Trophoblast cell (in vitro differentiated cells and primary cell): ENCODE measurements around the gene RASA3.

Experiments
- DNase-seq, 2 donors: peaks; one replicate each; pipeline ENCODE4 v3.0.0-alpha.2; 2016
- H2AFZ ChIP-seq: 2 replicates; pipeline ENCODE4 v1.6.1; 2013; ENCODE audit warnings: low read length, moderate library complexity, mild to moderate bottlenecking; ENCODE audit not compliant: insufficient read depth, poor library complexity
- H2AK5ac ChIP-seq: 2 replicates; pipeline ENCODE4 v1.6.1; 2013; ENCODE audit warnings: mild to moderate bottlenecking, low read length
- H2BK120ac ChIP-seq: 2 replicates; pipeline ENCODE4 v1.6.1; 2013; ENCODE audit warnings: low read length, mild to moderate bottlenecking, moderate library complexity; ENCODE audit not compliant: insufficient read depth, poor library complexity
- H2BK12ac ChIP-seq: 2 replicates; pipeline ENCODE4 v1.6.1; 2013; ENCODE audit warnings: mild to moderate bottlenecking, low read length, moderate library complexity
- H2BK5ac ChIP-seq: 2 replicates; pipeline ENCODE4 v1.6.1; 2013; ENCODE audit warnings: low read length, low read depth, moderate library complexity, mild to moderate bottlenecking; ENCODE audit not compliant: poor library complexity
- H3K14ac ChIP-seq: 2 replicates; pipeline ENCODE4 v1.6.1; 2013; ENCODE audit warnings: mild to moderate bottlenecking, low read length
- H3K18ac ChIP-seq: 2 replicates; pipeline ENCODE4 v1.6.1; 2013; ENCODE audit warnings: mild to moderate bottlenecking, low read length
- H3K23ac ChIP-seq: 2 replicates; pipeline ENCODE4 v1.6.1; 2013; ENCODE audit warnings: low read length
- H3K27ac ChIP-seq: 2 replicates; pipeline ENCODE4 v1.5.1; 2013; ENCODE audit warnings: low read depth, mild to moderate bottlenecking, inconsistent platforms, low read length, moderate library complexity
- H3K27me3 ChIP-seq: 2 replicates; pipeline ENCODE4 v1.6.1; 2013; ENCODE audit warnings: inconsistent platforms, mild to moderate bottlenecking, low read length, moderate library complexity; ENCODE audit not compliant: insufficient read depth
- H3K36me3 ChIP-seq, 2 experiments: 1 replicate in 1 of 2; 2 replicates in 1 of 2; pipeline ENCODE4 v1.6.1; 2013; ENCODE audit warnings: low read length in 2 of 2, mild to moderate bottlenecking in 2 of 2, moderate library complexity in 1 of 2; ENCODE audit not compliant: insufficient read depth in 2 of 2, control insufficient read depth in 1 of 2
- H3K4ac ChIP-seq: 2 replicates; pipeline ENCODE4 v1.6.1; 2013; ENCODE audit warnings: low read depth, mild to moderate bottlenecking, low read length, moderate library complexity
- H3K4me1 ChIP-seq, 2 experiments: 1 replicate in 1 of 2; 2 replicates in 1 of 2; pipeline ENCODE4 v1.6.1; 2013; ENCODE audit warnings: low read length in 2 of 2, mild to moderate bottlenecking in 2 of 2, moderate library complexity in 1 of 2; ENCODE audit not compliant: insufficient read depth in 2 of 2, control insufficient read depth in 1 of 2
- H3K4me2 ChIP-seq: 2 replicates; pipeline ENCODE4 v1.6.1; 2013; ENCODE audit warnings: inconsistent platforms, mild to moderate bottlenecking, low read length, moderate library complexity
- H3K4me3 ChIP-seq: 2 replicates; pipeline ENCODE4 v1.5.1; 2013; ENCODE audit warnings: mild to moderate bottlenecking, low read depth, low read length, inconsistent platforms
- H3K79me1 ChIP-seq: one replicate; pipeline ENCODE4 v1.6.1; 2013; ENCODE audit warnings: low read length
- H3K79me2 ChIP-seq: 2 replicates; pipeline ENCODE4 v1.6.1; 2013; ENCODE audit warnings: low read length, mild to moderate bottlenecking; ENCODE audit not compliant: control insufficient read depth, insufficient read depth, poor library complexity
- H3K9ac ChIP-seq: 2 replicates; pipeline ENCODE4 v1.6.1; 2013; ENCODE audit warnings: mild to moderate bottlenecking, low read length
- H3K9me3 ChIP-seq: 2 replicates; pipeline ENCODE4 v1.6.1; 2013; ENCODE audit warnings: low read depth, mild to moderate bottlenecking, control low read depth, inconsistent platforms, low read length; ENCODE audit not compliant: insufficient read depth
- H4K12ac ChIP-seq: 2 replicates; pipeline ENCODE4 v1.6.1; 2013; ENCODE audit warnings: low read depth, mild to moderate bottlenecking, low read length, moderate library complexity
- H4K8ac ChIP-seq: 2 replicates; pipeline ENCODE4 v1.6.1; 2013; ENCODE audit warnings: low read depth, mild to moderate bottlenecking, low read length, moderate library complexity
- H4K91ac ChIP-seq: one replicate; pipeline ENCODE4 v1.6.1; 2013; ENCODE audit warnings: low read depth, mild to moderate bottlenecking, low read length, moderate library complexity
- WGBS: extraction: QIAGEN DNeasy Blood & Tissue Kit; methylation state at CpG from one replicate; pipeline ENCODE4 v1.1.7; 2013; ENCODE audit warnings: missing lambda C conversion rate; ENCODE audit not compliant: insufficient read length, insufficient coverage; ENCODE audit errors: extremely low coverage; 5-methylcytosine and 5-hydroxymethylcytosine counted together

The RASA3 gene

GRCh38 chr13:114071991-114072390 is 60.4 kb downstream of the RASA3 start:
- Histone ChIP-seq H3K14ac (no peak overlapping the region), H4K12ac (no peak overlapping the region), H3K4me2 (no peak overlapping the region), H3K36me3 (peaks cover 6 to 7% of the 10 kb centered on the region in 2 experiments), H4K91ac (no peak overlapping the region), H2BK12ac (no peak overlapping the region), H4K8ac (no peak overlapping the region), H2AK5ac (no peak overlapping the region), H3K23ac (no peak overlapping the region), H3K9ac (no peak overlapping the region), H3K9me3 (no peaks in the 10 kb centered on the region), H3K4me1 (peaks cover 3 to 4% of the 10 kb centered on the region in 2 experiments), H2BK120ac (no peak overlapping the region), H2AFZ (no peak overlapping the region), H3K27ac (no peak overlapping the region), H3K18ac (no peak overlapping the region), H3K27me3 (no peaks in the 10 kb centered on the region), H3K79me1 (peaks cover 6% of the 10 kb centered on the region), H3K4ac (no peak overlapping the region), H3K79me2 (no peaks in the 10 kb centered on the region), H2BK5ac (no peak overlapping the region), H3K4me3 (no peak overlapping the region)
- no peak for DNase-seq
- no CpG with 5 or more reads among the region's 14 CpGs for WGBS

- no peaks in the 10 kb centered on the region for H3K79me2 ChIP-seq
- no peak overlapping the region for H4K8ac ChIP-seq
- no peak overlapping the region for H3K4me3 ChIP-seq
- H2BK120ac ChIP-seq: no peak overlapping the region
- DNase-seq: no peak
- no peak overlapping the region for H3K4me2 ChIP-seq
- H3K79me1 ChIP-seq: peaks cover 9% of the 10 kb centered on the region
- H3K23ac ChIP-seq: no peak overlapping the region
- no CpG with 5 or more reads among the region's 10 CpGs for WGBS
- H4K91ac ChIP-seq: no peak overlapping the region
- H3K4me1 ChIP-seq: peaks cover 4% of the 10 kb centered on the region in 2 experiments
- no peak overlapping the region for H3K27ac ChIP-seq
- no peak overlapping the region for H3K14ac ChIP-seq
- no peaks in the 10 kb centered on the region for H3K9me3 ChIP-seq
- H2BK5ac ChIP-seq: no peak overlapping the region
- no peak overlapping the region for H2AFZ ChIP-seq
- H3K9ac ChIP-seq: no peak overlapping the region
- no peak overlapping the region for H2AK5ac ChIP-seq
- peaks cover 5 to 6% of the 10 kb centered on the region in 2 experiments for H3K36me3 ChIP-seq
- H2BK12ac ChIP-seq: no peak overlapping the region
- no peak overlapping the region for H3K18ac ChIP-seq
- H3K27me3 ChIP-seq: no peaks in the 10 kb centered on the region
- H3K4ac ChIP-seq: no peak overlapping the region
- H4K12ac ChIP-seq: no peak overlapping the region
Observed at GRCh38 chr13:114071410-114071809, 61.0 kb downstream of the RASA3 start.

- Histone ChIP-seq H3K27ac (no peak overlapping the region), H3K9ac (no peak overlapping the region), H3K27me3 (no peaks in the 10 kb centered on the region), H2AFZ (no peak overlapping the region), H3K18ac (no peak overlapping the region), H4K12ac (no peak overlapping the region), H2AK5ac (no peak overlapping the region), H3K14ac (no peak overlapping the region), H3K4ac (no peak overlapping the region), H3K79me1 (peaks cover 20% of the 10 kb centered on the region), H2BK120ac (no peak overlapping the region), H2BK12ac (no peak overlapping the region), H3K36me3 (peaks cover 3 to 6% of the 10 kb centered on the region in 2 experiments), H4K91ac (no peak overlapping the region), H3K23ac (no peak overlapping the region), H3K4me3 (no peak overlapping the region), H3K9me3 (no peaks in the 10 kb centered on the region), H4K8ac (no peak overlapping the region), H2BK5ac (no peak overlapping the region), H3K79me2 (peaks cover 4% of the 10 kb centered on the region), H3K4me2 (no peak overlapping the region), H3K4me1 (peaks cover 15% of the 10 kb centered on the region in 2 experiments)
- no peak for DNase-seq
- WGBS: no CpG with 5 or more reads among the region's 40 CpGs
Observed at GRCh38 chr13:114070098-114070799, 62.2 kb downstream of the RASA3 start.

GRCh38 chr13:114069376-114070097 is 62.9 kb downstream of the RASA3 start:
- DNase-seq: no peak
- no peak overlapping the region for H3K18ac ChIP-seq
- H3K4me1 ChIP-seq: peaks cover 15 to 18% of the 10 kb centered on the region in 2 experiments
- H3K9me3 ChIP-seq: no peaks in the 10 kb centered on the region
- no peaks in the 10 kb centered on the region for H3K27me3 ChIP-seq
- H3K4ac ChIP-seq: no peak overlapping the region
- H3K36me3 ChIP-seq: peaks cover 3 to 6% of the 10 kb centered on the region in 2 experiments
- no CpG with 5 or more reads among the region's 32 CpGs for WGBS
- H3K79me2 ChIP-seq: peaks cover 4% of the 10 kb centered on the region
- no peak overlapping the region for H3K14ac ChIP-seq
- H2BK120ac ChIP-seq: no peak overlapping the region
- no peak overlapping the region for H4K8ac ChIP-seq
- H4K91ac ChIP-seq: no peak overlapping the region
- H2AK5ac ChIP-seq: no peak overlapping the region
- no peak overlapping the region for H3K9ac ChIP-seq
- no peak overlapping the region for H3K4me3 ChIP-seq
- no peak overlapping the region for H2AFZ ChIP-seq
- H3K4me2 ChIP-seq: no peak overlapping the region
- no peak overlapping the region for H3K27ac ChIP-seq
- H2BK12ac ChIP-seq: no peak overlapping the region
- no peak overlapping the region for H3K23ac ChIP-seq
- H4K12ac ChIP-seq: no peak overlapping the region
- peaks cover 27% of the 10 kb centered on the region for H3K79me1 ChIP-seq
- no peak overlapping the region for H2BK5ac ChIP-seq
